Right cardiac atrium (tissue), 5 donors: ENCODE data around the gene STK32C. TPM values are rescaled to one million over a fixed set of nuclear protein-coding genes. Genes with fewer than 3 reads are reported as not detected.
A peak's percentile ranks its signal among the peaks of the same experiment; 100 is the strongest.

Experiments used
- ATAC-seq, 2 donors: fragments of 200-7000 bp; cut with Tn5 transposase; one replicate each; pipeline versions ENCODE4 v1.8.0 to v1.9.1; 2020; ENCODE audit warnings: moderate library complexity in 2 of 2, mild to moderate bottlenecking in 1 of 2
- DNase-seq, 3 donors: peaks; one replicate each; pipeline ENCODE4 v3.0.0-alpha.2; 2020
- H3K27ac ChIP-seq: one replicate; pipeline ENCODE4 v1.5.1; 2013; ENCODE audit warnings: mild to moderate bottlenecking, low read length, control low read depth, moderate library complexity
- H3K27me3 ChIP-seq: one replicate; pipeline ENCODE4 v1.6.1; 2013; ENCODE audit not compliant: control insufficient read depth, insufficient read depth
- H3K4me1 ChIP-seq: one replicate; pipeline ENCODE4 v1.6.1; 2013; ENCODE audit warnings: low read length; ENCODE audit not compliant: control insufficient read depth, insufficient read depth
- H3K4me3 ChIP-seq: one replicate; pipeline ENCODE4 v1.5.1; 2013; ENCODE audit warnings: low read length, control low read depth
- H3K9me3 ChIP-seq: one replicate; pipeline ENCODE4 v1.6.1; 2013; ENCODE audit warnings: low read length; ENCODE audit not compliant: control insufficient read depth
- WGBS: extraction: QIAGEN DNeasy Blood & Tissue Kit; methylation state at CpG from one replicate; pipeline ENCODE4 v1.1.7; 2013; 5-methylcytosine and 5-hydroxymethylcytosine counted together
- intact Hi-C, 4 donors: fragments of 100-400 bp; cut with DNase I; formaldehyde crosslinking; loops; one replicate each; pipeline versions ENCODE4 v1.11.0 to v1.14.0; 2022 to 2023
- polyA plus RNA-seq: library from polyadenylated mRNA; stranded (reverse); fragments of 200-250 nt; gene quantifications from one replicate; pipeline ENCODE4 v1.2.3, GENCODE V29; 2013
- total RNA-seq, 4 donors: library from RNA; stranded (reverse); fragmentation: NEBNext Ultra II Directional; extraction: Animal tissue kit (Norgen Biotek cat#: 25700); gene quantifications; one replicate each; pipeline ENCODE4 v1.2.1, GENCODE V29; 2021
- donor health status: healthy with polysubstance abuse.
- donor health status: DM: no; HTN: yes; CAD: no.
- donor health status: DM: no; HTN: no; CAD: no.
- donor health status: DM: no; HTN: yes; CAD: no; lungs with severe emphysema.
- donor health status: DM: yes; HTN: yes; CAD: no.

STK32C gene
- total and polyA plus RNA-seq, 5 donors = 5.7 to 7.3 (median 6.9) TPM

GRCh38 chr10:132250481-132251475 is 57.0 kb downstream of the STK32C start:
- Histone ChIP-seq H3K9me3 (no peaks in the 10 kb centered on the region), H3K4me3 (no peak overlapping the region), H3K27me3 (no peaks in the 10 kb centered on the region), H3K4me1 (no peaks in the 10 kb centered on the region), H3K27ac (no peak overlapping the region)
- no peak for ATAC-seq
- peak in 1 of 3 donors; percentile 45 for DNase-seq
- intact Hi-C loops = no loop called here
- WGBS = 87% methylated on average over 27 of the region's 30 CpGs

- Histone ChIP-seq H3K27ac (no peak overlapping the region), H3K9me3 (no peaks in the 10 kb centered on the region), H3K27me3 (no peaks in the 10 kb centered on the region), H3K4me1 (no peaks in the 10 kb centered on the region), H3K4me3 (no peak overlapping the region)
- 66% methylated on average over 17 of the region's 17 CpGs for WGBS
- DNase-seq = peak in 1 of 3 donors; percentile 35
- intact Hi-C loops = no loop called here
- no peak for ATAC-seq
Measured at GRCh38 chr10:132249824-132250375, 57.9 kb downstream of the STK32C start.

- Histone ChIP-seq H3K9me3 (no peaks in the 10 kb centered on the region), H3K27ac (no peak overlapping the region), H3K27me3 (no peaks in the 10 kb centered on the region), H3K4me3 (no peak overlapping the region), H3K4me1 (no peaks in the 10 kb centered on the region)
- ATAC-seq = no peak
- peak in 1 of 3 donors; percentile 13 for DNase-seq
- WGBS = 86% methylated on average over 11 of the region's 11 CpGs
- intact Hi-C loops = no loop called here
Measured at GRCh38 chr10:132249226-132249724, 58.5 kb downstream of the STK32C start.

- H3K27ac ChIP-seq = no peak overlapping the region
- no peaks in the 10 kb centered on the region for H3K4me1 ChIP-seq
- no peaks in the 10 kb centered on the region for H3K9me3 ChIP-seq
- DNase-seq (peak in 2 of 3 donors; percentile 72 to 85), ATAC-seq (peak; percentile 44 to 58)
- no peaks in the 10 kb centered on the region for H3K27me3 ChIP-seq
- H3K4me3 ChIP-seq = no peak overlapping the region
- 56% methylated on average over 38 of the region's 38 CpGs for WGBS
- intact Hi-C loops = no loop called here
Measured at GRCh38 chr10:132248455-132249225, 59.1 kb downstream of the STK32C start.

GRCh38 chr10:132247943-132248342 is 59.8 kb downstream of the STK32C start:
- intact Hi-C loops = no loop called here
- Histone ChIP-seq H3K27ac (no peak overlapping the region), H3K9me3 (no peaks in the 10 kb centered on the region), H3K27me3 (no peaks in the 10 kb centered on the region), H3K4me1 (no peaks in the 10 kb centered on the region), H3K4me3 (no peak overlapping the region)
- peak in 1 of 2 donors; percentile 17 for ATAC-seq
- DNase-seq = peak in 1 of 3 donors; percentile 36
- WGBS = 77% methylated on average over 19 of the region's 19 CpGs

- intact Hi-C loops = no loop called here
- ATAC-seq (no peak), DNase-seq (no peak)
- Histone ChIP-seq H3K27me3 (no peaks in the 10 kb centered on the region), H3K4me3 (no peak overlapping the region), H3K27ac (no peak overlapping the region), H3K4me1 (no peaks in the 10 kb centered on the region), H3K9me3 (no peaks in the 10 kb centered on the region)
- 94% methylated on average over 13 of the region's 13 CpGs for WGBS
Measured at GRCh38 chr10:132246296-132246695, 61.5 kb downstream of the STK32C start.

GRCh38 chr10:132245056-132245455 is 62.7 kb downstream of the STK32C start:
- DNase-seq (no peak), ATAC-seq (no peak)
- H3K9me3 ChIP-seq = no peaks in the 10 kb centered on the region
- no peak overlapping the region for H3K27ac ChIP-seq
- no peak overlapping the region for H3K4me3 ChIP-seq
- H3K27me3 ChIP-seq = no peaks in the 10 kb centered on the region
- intact Hi-C loops = no loop called here
- WGBS = 93% methylated on average over 14 of the region's 14 CpGs
- no peaks in the 10 kb centered on the region for H3K4me1 ChIP-seq

GRCh38 chr10:132243626-132244025 is 64.1 kb downstream of the STK32C start:
- Histone ChIP-seq H3K27ac (no peak overlapping the region), H3K4me1 (no peaks in the 10 kb centered on the region), H3K9me3 (no peaks in the 10 kb centered on the region), H3K27me3 (no peaks in the 10 kb centered on the region), H3K4me3 (no peak overlapping the region)
- 93% methylated on average over 11 of the region's 11 CpGs for WGBS
- DNase-seq (no peak), ATAC-seq (no peak)
- intact Hi-C loops = no loop called here

- Histone ChIP-seq H3K4me1 (no peaks in the 10 kb centered on the region), H3K9me3 (no peaks in the 10 kb centered on the region), H3K4me3 (no peak overlapping the region), H3K27ac (no peak overlapping the region), H3K27me3 (no peaks in the 10 kb centered on the region)
- 85% methylated on average over 12 of the region's 12 CpGs for WGBS
- DNase-seq (peak in 1 of 3 donors; percentile 40), ATAC-seq (no peak)
- intact Hi-C loops = no loop called here
Measured at GRCh38 chr10:132243141-132243540, 64.6 kb downstream of the STK32C start.

GRCh38 chr10:132242103-132242840 is 65.5 kb downstream of the STK32C start:
- H3K4me1 ChIP-seq = no peaks in the 10 kb centered on the region
- no peaks in the 10 kb centered on the region for H3K9me3 ChIP-seq
- H3K27ac ChIP-seq = no peak overlapping the region
- intact Hi-C loops = no loop called here
- ATAC-seq = no peak
- peak in 2 of 3 donors; percentile 22 to 47 for DNase-seq
- no peaks in the 10 kb centered on the region for H3K27me3 ChIP-seq
- WGBS = 83% methylated on average over 23 of the region's 23 CpGs
- no peak overlapping the region for H3K4me3 ChIP-seq
